ENCODE data around the gene CFAP58. TPM values are rescaled to one million over a fixed set of nuclear protein-coding genes. Genes with fewer than 3 reads are reported as not detected.

The CFAP58 gene
- total and polyA plus RNA-seq, 2 of the 13 experiments (the other 11 are each of a cell fraction or from before 2014, with no cell fraction given), result 0.03 TPM; not detected in 1

GRCh38 chr10:104427989-104428388, 74.4 kb downstream of the CFAP58 start:
- Histone ChIP-seq H3K4me3 (replicated peaks in 1 of 3; ENCODE audit: insufficient read depth in 1 of 3, low read depth in 2 of 3, low read length in 3 of 3) (no peak overlapping the region), H3K27me3 (ENCODE audit: control insufficient read depth in 1 of 2, insufficient read depth in 2 of 2, low read length in 2 of 2) (peaks cover 1 to 20% of the 10 kb centered on the region in 2 experiments; a peak in 2 of 5 replicates), H2AFZ (ENCODE audit: low read length) (no peak overlapping the region), H3K79me2 (ENCODE audit: insufficient read depth, low read length) (no peaks in the 10 kb centered on the region), H3K36me3 (replicated peaks in 1 of 2; ENCODE audit: control insufficient read depth in 1 of 2, insufficient read depth in 2 of 2, low read length in 2 of 2) (no peaks in the 10 kb centered on the region), H3K4me1 (ENCODE audit: insufficient read depth, low read length) (no peaks in the 10 kb centered on the region), H4K20me1 (ENCODE audit: insufficient read depth, low read length) (no peaks in the 10 kb centered on the region), H3K9me3 (ENCODE audit: low read length) (no peaks in the 10 kb centered on the region), H3K9ac (ENCODE audit: insufficient read depth, low read depth, low read length) (no peak overlapping the region), H3K4me2 (ENCODE audit: low read depth, low read length) (no peak overlapping the region), H3K27ac (ENCODE audit: extremely low read length, insufficient read depth, low read length) (no peak overlapping the region)
- in situ Hi-C loops (cut with HindIII; ENCODE audit: extremely low pct_ligation_motif_present, low pct_unique_long_range_greater_than_20kb) (no loop called here), intact Hi-C loops (cut with micrococcal nuclease; ENCODE audit: unreplicated experiment) (no loop called here)
- ATAC-seq (no peak), FAIRE-seq (no peak), DNase-seq (ENCODE audit: low spot score) (no peak)
- BruUV-seq (replicated peaks), result no TSS peak
- ChIA-PET CTCF (ENCODE audit: low intra/inter-chr PET ratio, low total read pairs) (no interaction called here), POLR2A (no interaction called here)
- 3% methylated on average over 5 of the region's 5 CpGs for WGBS (ENCODE audit: low lambda C conversion rate)
- TF ChIP-seq TRIM22 (IDR thresholded peaks at IDR 0.05), result no peak
- TF ChIP-seq ZMAT5 (CRISPR knock-in tag; IDR thresholded peaks at IDR 0.05; ENCODE audit: borderline replicate concordance, low read depth), result no peak
- TF ChIP-seq ZNF432 (CRISPR knock-in tag; IDR thresholded peaks at IDR 0.05; ENCODE audit: borderline replicate concordance), result no peak
- TF ChIP-seq ZNF883 (CRISPR knock-in tag; IDR thresholded peaks at IDR 0.05; ENCODE audit: not compliant biosample characterization), result no peak
- no peak for TF ChIP-seq GMEB2 (CRISPR knock-in tag; IDR thresholded peaks at IDR 0.05; ENCODE audit: low read depth)
- TF ChIP-seq THAP8 (CRISPR knock-in tag; IDR thresholded peaks at IDR 0.05; ENCODE audit: borderline replicate concordance), result no peak
- no peak for TF ChIP-seq PHF21A (CRISPR knock-in tag; IDR thresholded peaks at IDR 0.05)
- TF ChIP-seq DR1 (CRISPR knock-in tag; IDR thresholded peaks at IDR 0.05), result no peak
- TF ChIP-seq NR2F2 (IDR thresholded peaks at IDR 0.05; ENCODE audit: borderline replicate concordance, low read depth), result no peak
- no peak for TF ChIP-seq RELA (CRISPR knock-in tag; IDR thresholded peaks at IDR 0.05)
- no peak for TF ChIP-seq GRHL1 (CRISPR knock-in tag; conservative IDR thresholded peaks at IDR 0.05)
- TF ChIP-seq POGZ (CRISPR knock-in tag; IDR thresholded peaks at IDR 0.05), result no peak
- TF ChIP-seq CC2D1A (CRISPR knock-in tag; IDR thresholded peaks at IDR 0.05), result no peak
- TF ChIP-seq PHF20 (CRISPR knock-in tag; IDR thresholded peaks at IDR 0.05), result no peak
- TF ChIP-seq MLX (CRISPR knock-in tag; IDR thresholded peaks at IDR 0.05), result no peak
- TF ChIP-seq ELF4 (CRISPR knock-in tag; IDR thresholded peaks at IDR 0.05; ENCODE audit: borderline replicate concordance), result no peak
- TF ChIP-seq TFAP4 (IDR thresholded peaks at IDR 0.05; ENCODE audit: borderline replicate concordance, low read depth), result no peak
